Jurkat, Clone E6-1 (cell line): Measurements from ENCODE around the gene FN3K.

ENCODE experiments used
- DNase-seq: peaks from one replicate; pipeline ENCODE4 v3.0.0-alpha.2; 2011; ENCODE audit warnings: low read depth, low spot score
- H3K4me3 ChIP-seq: 2 replicates; pipeline ENCODE4 v1.5.1; 2011; ENCODE audit warnings: mild to moderate bottlenecking, low read length, control low read depth, moderate library complexity

FN3K gene

DNA sequence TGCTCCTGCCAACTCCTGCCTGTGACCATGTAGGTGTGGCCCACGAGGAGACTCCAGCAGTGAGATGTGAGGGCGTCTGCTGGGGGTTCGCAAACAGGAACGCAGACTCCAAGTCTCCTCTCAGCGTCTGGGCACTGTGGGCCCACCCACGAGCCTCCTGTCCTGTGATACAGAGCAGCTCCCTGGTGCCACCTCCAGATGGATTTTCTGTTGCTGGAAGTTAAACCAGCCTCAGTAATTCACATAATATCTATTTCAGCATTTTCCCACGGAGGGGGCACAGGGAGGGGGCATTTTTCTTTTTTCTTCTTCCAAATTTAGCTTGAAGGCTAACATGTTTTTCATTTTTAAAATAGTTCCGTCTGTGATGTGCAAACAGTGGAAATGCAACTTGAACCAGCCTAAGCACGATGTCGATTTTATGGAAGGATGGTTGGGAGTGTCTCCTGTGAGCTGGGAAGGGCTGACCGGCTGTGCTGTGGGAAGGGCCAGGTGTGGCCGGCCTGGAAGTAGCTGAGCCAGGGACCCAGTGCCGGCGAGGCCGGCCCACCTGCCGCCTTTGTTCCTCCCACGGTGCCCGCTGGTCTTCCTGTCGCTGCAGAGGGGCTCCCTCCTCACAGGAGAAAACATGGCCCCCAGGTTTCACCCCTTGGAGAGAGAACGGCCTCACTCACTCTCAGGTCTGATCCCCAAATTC is 33.0 kb upstream of the FN3K start:
- no peak overlapping the region for H3K4me3 ChIP-seq
- DNase-seq = no peak

DNA sequence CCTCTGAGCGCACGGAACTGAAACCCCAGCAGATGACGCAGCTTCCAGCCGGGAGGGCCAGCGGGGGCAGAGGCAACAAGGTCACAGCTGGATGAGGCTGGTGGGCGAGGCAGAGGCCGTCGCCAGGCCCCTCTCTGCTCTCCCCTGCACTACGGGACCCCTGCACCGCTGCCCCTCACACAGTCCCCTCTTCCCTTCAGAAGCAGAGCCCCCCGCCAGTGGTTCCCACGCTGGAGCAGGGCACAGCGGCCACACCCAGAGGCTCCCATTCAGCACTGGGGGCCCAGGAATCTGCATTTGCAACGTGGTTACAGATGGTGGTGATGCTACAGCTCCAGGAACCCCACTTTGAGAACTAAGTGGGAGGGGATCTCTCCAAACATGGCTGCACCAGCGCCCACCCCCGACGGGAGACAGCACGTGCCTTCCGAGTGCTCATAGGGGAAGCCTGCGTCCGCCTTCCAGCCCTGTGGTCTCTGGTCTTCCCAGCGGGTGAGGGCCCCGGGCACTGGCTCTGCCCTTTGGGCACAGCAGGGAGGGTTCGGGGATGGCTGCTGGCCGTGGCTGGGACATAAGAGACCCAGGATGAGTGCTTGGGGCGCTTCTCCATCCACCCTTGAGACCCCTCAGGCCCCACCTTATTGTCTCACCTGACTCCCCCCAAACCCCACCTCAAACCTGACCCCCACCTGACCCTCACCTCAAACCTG is 32.2 kb upstream of the FN3K start:
- H3K4me3 ChIP-seq = no peak overlapping the region
- DNase-seq = no peak

DNA sequence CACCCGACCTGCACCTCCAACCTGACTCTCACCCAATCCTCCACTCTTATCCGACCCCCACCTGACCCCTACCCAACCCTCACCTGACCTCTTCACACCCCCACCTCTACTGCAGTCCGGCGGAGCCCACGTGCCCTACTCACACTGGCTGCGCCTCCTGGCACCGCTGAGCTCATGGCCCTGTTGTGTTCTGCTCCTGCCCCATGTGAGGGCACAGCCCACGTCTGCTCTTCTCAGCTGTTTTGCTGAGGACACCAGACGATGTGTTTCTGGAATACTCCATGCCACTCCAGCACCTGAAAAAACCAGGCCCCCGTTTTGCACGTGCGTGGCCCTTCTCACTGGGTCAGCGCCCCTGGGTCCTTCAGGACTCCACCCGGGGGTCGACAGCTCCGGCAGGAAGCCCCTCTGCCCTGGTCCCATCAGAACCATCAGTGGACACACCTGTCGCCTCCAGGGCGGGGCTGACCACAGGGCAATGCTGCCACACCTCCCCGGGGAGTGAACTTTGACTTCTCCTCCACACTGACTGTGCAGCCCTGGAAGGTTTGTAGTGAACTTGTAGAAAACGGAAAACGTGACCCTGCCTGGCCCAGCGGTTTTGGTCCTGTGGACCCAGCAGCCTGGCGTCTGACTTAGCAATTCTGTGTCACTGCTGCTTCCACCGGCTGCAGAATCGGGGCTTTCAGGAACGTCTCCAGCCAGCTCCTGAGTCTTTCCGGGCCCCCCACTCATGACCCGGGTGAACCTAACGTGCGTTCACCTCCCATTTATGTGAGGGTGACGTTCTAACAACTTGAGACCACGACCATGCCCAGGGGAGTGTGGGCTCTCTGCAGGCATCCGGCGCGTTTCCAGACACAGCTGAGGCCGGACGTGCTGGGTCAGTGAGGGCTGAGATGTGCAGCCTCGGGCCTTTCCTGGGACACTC is 31.2 kb upstream of the FN3K start:
- H3K4me3 ChIP-seq = no peak overlapping the region
- no peak for DNase-seq

DNA sequence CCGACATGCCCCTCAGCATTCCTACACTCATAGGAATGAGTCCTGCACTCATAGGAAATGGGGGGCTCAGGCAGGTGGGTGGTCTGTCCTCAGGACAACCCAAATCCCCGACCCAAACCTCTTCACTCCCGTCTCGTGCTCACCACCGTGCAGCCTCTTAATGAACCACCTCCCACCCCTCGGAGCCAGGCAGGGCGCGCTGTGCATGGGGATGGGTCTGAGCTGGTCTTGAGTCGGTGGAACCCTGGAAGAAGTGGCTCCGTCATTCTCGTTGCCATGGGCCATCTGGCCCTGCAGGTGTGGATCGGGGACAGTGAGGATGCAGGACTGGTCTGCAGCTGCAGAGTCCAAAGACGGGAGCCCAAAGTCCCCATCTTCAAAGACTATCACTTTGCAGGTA is 30.5 kb upstream of the FN3K start:
- no peak for DNase-seq
- no peak overlapping the region for H3K4me3 ChIP-seq

DNA sequence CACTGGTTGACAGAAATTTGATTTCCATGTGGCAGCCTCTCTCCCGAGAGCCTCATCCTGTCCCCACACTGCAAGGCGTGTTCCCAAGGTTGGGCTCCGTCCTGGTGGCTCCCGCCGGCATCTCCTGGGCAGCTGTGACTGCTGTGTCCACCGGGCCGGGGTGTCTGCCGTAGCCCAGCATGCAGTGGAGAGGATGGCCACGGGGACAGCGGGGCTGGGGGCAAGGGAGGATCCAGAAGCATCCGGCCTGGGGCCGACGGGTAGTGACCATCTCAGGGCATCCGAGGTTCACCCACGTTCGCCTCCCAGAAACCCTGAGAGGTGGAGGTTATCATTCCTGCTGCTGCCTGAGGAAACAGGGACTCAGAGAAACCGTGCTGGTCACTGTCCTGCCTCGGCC is 29.7 kb upstream of the FN3K start:
- DNase-seq = no peak
- H3K4me3 ChIP-seq = no peak overlapping the region

DNA sequence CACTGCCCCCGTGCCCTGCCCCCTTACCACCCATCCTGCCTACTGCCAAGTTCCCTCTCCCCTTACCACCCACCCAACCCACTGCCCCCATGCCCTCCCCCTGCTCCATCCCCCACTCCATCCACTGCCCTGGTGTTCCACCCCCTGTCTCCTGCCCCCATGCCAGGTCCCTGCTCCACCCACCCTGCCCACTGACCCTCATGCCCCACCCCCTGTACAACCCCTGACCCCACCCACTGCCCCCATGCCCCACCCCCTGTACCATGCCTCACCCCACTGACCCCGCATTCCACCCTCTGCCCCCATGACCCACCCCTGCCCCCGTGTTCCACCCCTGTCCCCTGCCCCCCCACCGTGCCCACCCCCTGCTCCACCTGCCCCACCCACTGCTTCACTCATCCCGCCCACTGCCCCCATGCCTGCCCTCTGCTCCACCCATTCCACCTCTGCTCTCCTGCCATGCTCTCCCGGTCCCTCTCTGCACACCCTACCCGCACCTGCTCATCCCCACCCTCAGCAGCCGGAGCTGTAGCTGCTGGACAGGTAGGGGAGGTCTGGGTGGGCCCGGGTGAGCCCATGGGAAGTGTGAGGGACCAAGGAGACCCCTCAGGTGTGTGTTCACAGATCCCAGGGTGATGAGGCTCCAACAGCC is 26.3 kb upstream of the FN3K start:
- H3K4me3 ChIP-seq = no peak overlapping the region
- no peak for DNase-seq

DNA sequence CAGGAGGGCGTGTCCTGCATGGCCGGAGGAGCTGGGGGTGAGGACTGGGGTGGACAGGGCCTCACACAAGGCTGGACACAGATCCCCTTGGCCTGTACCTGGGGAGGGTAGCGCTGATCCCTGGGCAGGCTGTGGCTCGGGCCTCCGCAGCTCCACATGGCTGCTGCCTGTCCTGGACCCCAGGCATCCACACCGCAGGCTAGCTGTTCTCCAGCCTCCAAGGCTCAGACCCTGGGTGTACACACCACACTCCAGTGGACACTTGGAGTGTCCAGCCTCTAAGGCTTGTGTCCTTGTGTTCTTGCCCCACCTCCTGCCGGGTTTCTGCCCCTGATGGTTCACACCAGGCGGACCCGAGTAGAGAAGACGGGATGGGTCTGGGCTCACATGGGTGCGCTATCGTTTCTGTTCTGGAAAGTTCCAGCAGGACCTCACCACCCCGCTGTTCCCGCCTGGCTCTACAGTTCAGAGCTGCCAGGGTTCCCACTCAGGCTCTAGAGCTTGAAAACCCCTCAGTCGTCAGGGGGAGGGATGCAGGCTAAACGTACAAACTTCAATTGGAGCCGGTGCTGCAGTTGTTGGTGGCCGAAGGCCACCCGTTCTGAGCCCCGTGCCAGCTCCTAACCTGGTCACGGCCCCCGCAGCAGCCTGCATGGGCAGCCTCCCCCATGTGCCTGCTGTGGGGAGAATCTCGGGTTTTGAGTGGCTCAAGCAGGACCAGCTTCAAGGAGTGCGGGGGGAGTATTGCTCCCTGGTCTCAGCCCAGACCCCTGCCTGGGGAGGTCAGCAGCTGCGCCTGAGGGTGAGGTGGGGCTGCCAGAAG is 25.5 kb upstream of the FN3K start:
- DNase-seq = no peak
- no peak overlapping the region for H3K4me3 ChIP-seq

DNA sequence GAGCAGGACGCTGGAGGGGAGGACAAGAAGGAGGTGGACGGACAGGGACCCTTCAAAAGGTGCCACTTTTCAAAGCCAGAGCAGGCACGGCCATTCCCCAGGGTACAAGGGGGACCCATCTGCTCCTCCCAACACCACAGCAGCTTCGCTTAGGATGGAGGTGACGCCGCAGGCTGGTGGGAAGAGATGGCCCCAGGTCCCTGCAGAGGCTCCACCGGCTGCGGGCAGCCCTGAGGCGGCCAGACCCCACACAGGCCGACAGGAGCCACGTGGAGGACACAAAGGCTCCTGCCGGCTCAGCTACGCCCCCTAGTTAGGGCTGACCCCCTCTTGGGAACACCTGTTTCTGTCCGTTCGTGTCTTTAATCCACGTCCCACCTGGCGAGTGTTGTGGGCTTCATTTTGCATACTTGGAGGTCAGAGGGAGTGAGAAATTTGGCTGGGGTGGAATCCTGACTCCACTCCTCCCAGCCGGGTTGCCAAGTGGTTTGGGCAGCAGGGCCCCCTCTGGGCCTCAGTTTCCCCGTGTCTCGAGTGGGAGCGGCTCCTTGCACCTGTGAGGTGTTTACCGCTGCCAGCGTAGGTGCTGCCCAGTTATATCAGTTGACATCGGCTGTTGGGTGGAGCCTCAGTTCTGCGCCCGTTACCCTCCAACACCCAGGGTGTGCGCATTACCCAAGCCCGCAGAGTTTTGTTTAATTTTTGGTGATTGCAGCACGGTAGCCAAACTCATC is 24.7 kb upstream of the FN3K start:
- no peak overlapping the region for H3K4me3 ChIP-seq
- no peak for DNase-seq

DNA sequence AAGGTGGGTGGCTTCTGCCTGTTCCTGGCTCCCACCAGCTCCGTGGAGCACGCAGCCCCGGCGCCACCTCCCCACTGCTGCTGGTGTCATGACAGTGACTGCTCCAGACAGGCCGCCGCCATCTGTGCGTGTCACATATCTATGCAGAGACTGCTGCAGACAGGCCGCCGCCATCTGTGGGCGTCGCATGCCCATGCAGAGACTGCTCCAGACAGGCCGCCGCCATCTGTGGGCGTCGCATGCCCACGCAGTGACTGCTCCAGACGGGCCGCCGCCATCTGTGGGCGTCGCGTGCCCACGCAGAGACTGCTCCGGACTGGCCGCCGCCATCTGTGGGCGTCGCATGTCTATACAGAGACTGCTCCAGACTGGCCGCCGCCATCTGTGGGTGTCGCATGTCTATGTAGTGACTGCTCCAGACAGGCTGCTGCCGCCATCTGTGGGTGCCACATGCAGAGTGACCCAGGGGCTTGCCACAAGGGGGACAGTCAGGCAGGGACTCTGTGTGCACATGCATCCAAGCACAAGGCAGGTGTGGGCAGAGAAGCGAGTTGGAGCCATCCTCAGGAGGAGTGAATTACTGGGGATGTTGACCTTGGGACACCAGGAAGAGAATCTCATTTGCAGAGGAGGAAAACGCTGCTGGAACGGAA is 22.2 kb upstream of the FN3K start:
- no peak for DNase-seq
- no peak overlapping the region for H3K4me3 ChIP-seq

DNA sequence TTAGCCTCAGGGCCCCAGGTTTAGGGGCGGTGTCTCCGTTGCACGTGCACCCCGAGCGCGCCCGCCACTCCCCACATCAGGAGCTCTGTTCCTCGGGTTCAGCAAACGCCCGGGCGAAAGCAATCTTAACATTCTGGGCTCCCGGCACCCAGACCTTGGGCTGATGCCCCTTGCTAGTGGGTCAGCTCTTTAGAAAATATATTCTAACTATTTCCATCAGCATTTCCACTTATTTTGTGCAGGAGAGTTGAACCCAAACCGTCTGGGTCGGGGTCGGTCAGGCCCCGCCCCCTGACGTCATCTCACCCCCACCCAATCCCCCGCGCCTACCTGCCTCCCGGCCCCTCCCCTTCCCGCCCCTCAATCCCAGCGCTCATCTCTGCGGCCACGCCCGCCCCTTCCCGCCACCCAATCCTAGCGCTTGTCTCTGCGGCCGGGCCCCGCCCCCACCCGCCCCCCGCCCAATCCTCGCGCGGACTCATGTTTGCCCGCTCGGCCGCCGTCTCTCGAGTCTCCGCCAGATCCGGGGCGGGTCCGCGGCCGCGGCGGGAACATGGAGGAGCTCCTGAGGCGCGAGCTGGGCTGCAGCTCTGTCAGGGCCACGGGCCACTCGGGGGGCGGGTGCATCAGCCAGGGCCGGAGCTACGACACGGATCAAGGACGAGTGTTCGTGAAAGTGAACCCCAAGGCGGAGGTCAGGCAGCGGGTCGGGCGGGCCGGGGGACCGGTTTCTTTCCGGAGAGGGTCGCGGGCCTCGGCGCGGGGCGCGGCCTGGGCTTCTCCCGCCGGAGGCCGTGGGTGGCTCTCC is 19.0 kb upstream of the FN3K start, which contains the start of gene FN3KRP:
Gene FN3KRP (plus strand): TSS at position 504 of the 808 bp plus-strand sequence. CDS start 50 bp downstream, at position 554.
- H3K4me3 ChIP-seq = peak within 1 kb of the TSS; percentile 90
- DNase-seq = peak; percentile 91

DNA sequence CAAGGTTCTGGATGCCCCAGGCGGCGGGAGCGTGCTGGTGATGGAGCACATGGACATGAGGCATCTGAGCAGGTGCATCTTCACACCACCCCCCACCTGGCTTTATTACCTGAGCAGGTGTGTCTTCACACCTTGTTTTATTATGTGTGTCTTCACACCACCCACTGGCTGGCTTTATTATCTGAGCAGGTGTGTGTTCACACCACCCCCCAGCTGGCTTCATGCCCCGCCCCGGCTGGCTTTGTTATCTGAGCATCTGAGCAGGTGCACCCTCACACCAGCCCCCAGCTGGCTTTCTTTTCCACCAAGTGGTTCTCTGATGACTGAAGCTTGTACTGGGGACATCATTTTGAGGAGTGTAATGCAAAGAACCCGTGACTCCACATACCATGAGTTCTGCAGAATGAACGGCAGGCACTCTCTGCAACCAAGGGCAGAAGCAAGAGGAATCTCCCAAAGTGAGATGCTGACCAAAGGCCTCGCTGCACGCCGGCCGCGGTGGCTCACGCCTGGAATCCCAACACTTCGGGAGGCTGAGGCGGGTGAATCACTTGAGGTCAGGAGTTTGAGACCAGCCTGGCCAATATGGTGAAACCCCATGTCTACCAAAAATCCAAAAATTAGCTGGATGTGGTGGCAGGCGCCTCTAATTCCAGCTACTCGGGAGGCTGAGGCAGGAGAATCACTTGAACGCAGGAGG is 16.3 kb upstream of the FN3K start:
- no peak overlapping the region for H3K4me3 ChIP-seq
- no peak for DNase-seq

DNA sequence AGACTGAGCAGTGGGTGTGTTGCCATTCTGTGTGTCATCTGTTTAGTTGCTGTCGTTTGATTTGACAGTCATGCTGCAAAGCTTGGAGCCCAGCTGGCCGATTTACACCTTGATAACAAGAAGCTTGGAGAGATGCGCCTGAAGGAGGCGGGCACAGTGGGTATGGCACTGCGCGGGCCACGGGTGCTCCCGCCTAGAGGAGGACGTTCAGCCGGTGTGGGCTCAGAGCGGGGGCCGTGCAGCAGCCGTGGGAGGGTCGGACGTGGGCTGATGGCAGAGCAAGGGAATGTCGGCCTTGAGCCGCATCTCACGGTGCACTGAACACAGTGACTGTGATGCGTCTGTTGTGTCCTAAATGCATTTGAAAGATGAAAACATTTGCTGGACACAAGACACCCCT is 15.2 kb upstream of the FN3K start:
- no peak for DNase-seq
- H3K4me3 ChIP-seq = no peak overlapping the region

DNA sequence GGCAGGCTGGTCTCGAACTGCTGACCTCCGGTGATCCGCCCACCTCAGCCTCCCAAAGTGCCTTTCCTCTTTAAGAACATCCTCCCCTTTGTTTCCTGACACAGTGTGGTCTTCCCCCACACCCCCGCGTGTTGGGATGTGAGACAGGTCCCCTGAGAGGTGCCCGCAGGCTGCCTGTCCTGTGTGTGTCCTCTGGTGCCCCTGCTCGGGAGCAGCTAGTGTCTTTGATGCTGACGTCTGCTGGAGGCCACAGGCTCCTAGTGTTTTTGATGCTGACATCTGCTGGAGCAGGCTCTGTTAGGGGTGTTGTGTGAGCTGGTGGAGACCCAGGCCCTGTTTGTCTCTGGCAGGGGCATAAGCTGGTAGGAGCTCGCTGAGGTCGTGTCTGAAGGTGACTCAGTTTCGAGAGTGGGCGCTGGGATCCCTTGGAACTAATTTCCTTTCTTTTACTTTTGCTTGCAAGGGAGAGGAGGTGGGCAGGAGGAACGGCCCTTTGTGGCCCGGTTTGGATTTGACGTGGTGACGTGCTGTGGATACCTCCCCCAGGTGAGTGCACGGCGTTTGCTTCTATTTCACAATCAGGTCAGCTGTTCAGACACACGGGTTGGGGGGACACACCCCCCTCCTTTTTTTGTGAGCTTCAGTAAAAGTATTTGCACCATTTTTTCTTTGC is 12.9 kb upstream of the FN3K start:
- no peak for DNase-seq
- no peak overlapping the region for H3K4me3 ChIP-seq

DNA sequence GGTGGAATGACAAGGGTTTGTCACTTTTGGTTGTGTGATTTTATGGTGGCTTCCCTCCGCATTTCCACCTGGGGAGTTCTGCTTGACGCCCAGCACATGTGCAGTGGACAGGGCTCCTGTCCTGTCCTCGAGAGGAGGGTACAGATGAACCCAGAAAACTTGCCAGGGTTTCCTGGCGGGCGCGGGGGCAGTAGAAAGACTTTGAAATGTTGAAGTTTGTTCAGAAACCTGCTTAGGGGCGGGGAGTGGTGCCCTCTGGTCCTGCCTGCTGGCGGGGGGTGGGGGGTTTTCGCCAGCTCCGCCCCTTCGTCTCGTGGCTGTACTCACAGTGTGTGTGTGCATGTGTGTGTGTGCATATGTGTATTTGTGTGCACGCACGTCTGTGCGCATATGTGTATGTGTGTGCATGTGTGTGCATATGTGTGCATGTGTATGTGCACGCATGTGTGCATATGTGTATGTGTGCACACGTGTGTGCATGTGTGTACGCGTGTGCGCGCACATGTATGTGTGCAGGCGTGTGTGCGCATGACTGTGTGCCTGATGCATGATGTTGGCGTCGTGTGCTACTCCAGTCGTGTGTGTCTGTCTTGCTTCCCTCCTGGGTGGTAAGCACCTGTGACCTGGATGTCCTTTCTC is 12.1 kb upstream of the FN3K start:
- no peak overlapping the region for H3K4me3 ChIP-seq
- no peak for DNase-seq

DNA sequence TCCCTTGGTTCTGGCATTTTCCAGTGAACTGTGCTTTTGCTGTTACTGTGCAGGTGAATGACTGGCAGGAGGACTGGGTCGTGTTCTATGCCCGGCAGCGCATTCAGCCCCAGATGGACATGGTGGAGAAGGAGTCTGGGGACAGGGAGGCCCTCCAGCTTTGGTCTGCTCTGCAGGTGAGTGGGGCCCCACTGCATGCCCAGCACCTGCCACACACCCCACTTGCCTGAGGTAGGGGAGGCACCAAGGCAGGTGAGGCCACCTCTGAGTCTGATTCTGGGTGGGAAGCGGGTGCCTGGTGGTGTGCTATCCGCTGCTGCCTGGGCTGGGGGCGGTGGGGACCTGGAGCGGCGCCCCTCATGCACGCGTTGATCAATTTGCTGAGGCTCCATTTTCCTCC is 9.0 kb upstream of the FN3K start:
- no peak overlapping the region for H3K4me3 ChIP-seq

More for the DNA sequence above, 9.0 kb upstream of the FN3K start:
- DNase-seq = no peak
